Hepatocyte (in vitro differentiated cells): ENCODE measurements around the gene NRG2.

ENCODE experiments used
- CTCF ChIP-seq: fragments of 200-600 bp; sonication (generic); IDR thresholded peaks from 2 replicates; pipeline ENCODE4 v1.5.1; 2016; ENCODE audit warnings: antibody characterized with exemption, mild to moderate bottlenecking; ENCODE audit not compliant: poor library complexity
- EZH2 ChIP-seq: fragments of 200-600 bp; sonication (generic); IDR thresholded peaks from 2 replicates; pipeline ENCODE4 v1.6.1; 2016; ENCODE audit warnings: antibody characterized with exemption, mild to moderate bottlenecking, borderline replicate concordance
- EZH2phosphoT487 ChIP-seq: fragments of 200-600 bp; sonication (generic); IDR thresholded peaks from one replicate; pipeline ENCODE4 v1.6.1; 2018; ENCODE audit warnings: antibody characterized with exemption, mild to moderate bottlenecking, low read depth, moderate library complexity; ENCODE audit not compliant: unreplicated experiment, severe bottlenecking

DNA sequence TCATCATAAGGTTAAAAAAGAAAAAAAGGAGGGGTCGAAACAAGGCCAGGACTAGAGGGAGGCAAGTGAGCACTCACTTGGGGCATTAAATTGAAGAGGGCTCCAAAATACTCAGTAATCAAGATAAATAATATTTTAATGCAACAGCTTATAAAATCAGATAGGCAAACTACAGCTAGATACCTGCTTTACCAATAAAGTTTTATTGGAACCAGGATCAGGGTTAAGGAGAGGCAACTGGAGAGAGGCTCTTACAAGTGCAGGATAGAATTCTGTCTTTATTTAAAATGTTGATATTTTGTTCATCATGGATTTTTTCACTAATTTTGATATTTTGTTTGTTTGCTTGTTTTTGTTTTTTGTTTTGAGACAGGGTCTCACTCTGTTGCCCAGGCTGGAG, 40.6 kb upstream of the NRG2 start:
- TF ChIP-seq CTCF (no peak), EZH2phosphoT487 (no peak), EZH2 (no peak)
